Measurements from ENCODE around the gene NTF3. TPM values are rescaled to one million over a fixed set of nuclear protein-coding genes. Genes with fewer than 3 reads are reported as not detected.

NTF3 gene
- total RNA-seq, 1 donor from 2014 or later = 1.2 TPM

- intact Hi-C loops (cut with DNase I) = no loop called here
- Histone ChIP-seq H3K27me3 (ENCODE audit: low read depth) (no peaks in the 10 kb centered on the region), H3K4me3 (no peak overlapping the region), H3K9me3 (no peaks in the 10 kb centered on the region), H3K27ac (no peak overlapping the region), H3K4me1 (no peaks in the 10 kb centered on the region), H3K36me3 (no peaks in the 10 kb centered on the region)
- no peak for TF ChIP-seq CTCF (IDR thresholded peaks at IDR 0.05)
- no peak for DNase-seq
- ATAC-seq = no peak
Observed at GRCh38 chr12:5392961-5393360, 38.9 kb upstream of the NTF3 start.

GRCh38 chr12:5395443-5396271 is 36.3 kb upstream of the NTF3 start:
- no peak for DNase-seq
- H3K4me1 ChIP-seq = no peaks in the 10 kb centered on the region
- no peaks in the 10 kb centered on the region for H3K27me3 ChIP-seq (ENCODE audit: low read depth)
- no peak overlapping the region for H3K4me3 ChIP-seq
- intact Hi-C loops (cut with DNase I) = no loop called here
- no peaks in the 10 kb centered on the region for H3K9me3 ChIP-seq
- no peak for TF ChIP-seq CTCF (IDR thresholded peaks at IDR 0.05)
- no peak overlapping the region for H3K27ac ChIP-seq
- H3K36me3 ChIP-seq = no peaks in the 10 kb centered on the region
- no peak for ATAC-seq

- TF ChIP-seq CTCF (IDR thresholded peaks at IDR 0.05) = no peak
- H3K36me3 ChIP-seq = no peaks in the 10 kb centered on the region
- DNase-seq (no peak), ATAC-seq (no peak)
- no peak overlapping the region for H3K27ac ChIP-seq
- H3K4me3 ChIP-seq = no peak overlapping the region
- no peaks in the 10 kb centered on the region for H3K9me3 ChIP-seq
- no peaks in the 10 kb centered on the region for H3K27me3 ChIP-seq (ENCODE audit: low read depth)
- H3K4me1 ChIP-seq = no peaks in the 10 kb centered on the region
- intact Hi-C loops (cut with DNase I) = no loop called here
Observed at GRCh38 chr12:5396541-5396940, 35.4 kb upstream of the NTF3 start.

GRCh38 chr12:5399266-5399665 is 32.6 kb upstream of the NTF3 start:
- DNase-seq (no peak), ATAC-seq (no peak)
- Histone ChIP-seq H3K27ac (no peak overlapping the region), H3K27me3 (ENCODE audit: low read depth) (peaks cover 3% of the 10 kb centered on the region), H3K4me1 (no peaks in the 10 kb centered on the region), H3K36me3 (no peaks in the 10 kb centered on the region), H3K9me3 (no peaks in the 10 kb centered on the region), H3K4me3 (no peak overlapping the region)
- intact Hi-C loops (cut with DNase I) = no loop called here
- no peak for TF ChIP-seq CTCF (IDR thresholded peaks at IDR 0.05)

GRCh38 chr12:5402009-5402935 is 29.6 kb upstream of the NTF3 start:
- H3K27ac ChIP-seq = no peak overlapping the region
- intact Hi-C loops (cut with DNase I) = no loop called here
- TF ChIP-seq CTCF (IDR thresholded peaks at IDR 0.05) = no peak
- no peaks in the 10 kb centered on the region for H3K9me3 ChIP-seq
- no peak for ATAC-seq
- no peak for DNase-seq
- no peaks in the 10 kb centered on the region for H3K36me3 ChIP-seq
- no peak overlapping the region for H3K4me3 ChIP-seq
- peaks cover 7% of the 10 kb centered on the region for H3K27me3 ChIP-seq (ENCODE audit: low read depth)
- no peaks in the 10 kb centered on the region for H3K4me1 ChIP-seq
